Glutamatergic neuron (in vitro differentiated cells): ENCODE results near the gene SLC16A2. TPM values are rescaled to one million over a fixed set of nuclear protein-coding genes. Genes with fewer than 3 reads are reported as not detected.

Experiments
- DNase-seq: peaks from one replicate; pipeline ENCODE4 v3.0.0; 2022
- H3K27ac Mint-ChIP-seq: one replicate; pipeline ENCODE4 v1.8.0; 2020; ENCODE audit warnings: mild to moderate bottlenecking, mixed read lengths, inconsistent platforms; ENCODE audit not compliant: unreplicated experiment
- H3K27me3 Mint-ChIP-seq: one replicate; pipeline ENCODE4 v1.8.0; 2020; ENCODE audit warnings: mild to moderate bottlenecking, moderate library complexity, mixed read lengths, inconsistent platforms; ENCODE audit not compliant: unreplicated experiment
- H3K36me3 Mint-ChIP-seq: one replicate; pipeline ENCODE4 v1.8.0; 2020; ENCODE audit warnings: mild to moderate bottlenecking, mixed read lengths, inconsistent platforms; ENCODE audit not compliant: unreplicated experiment
- H3K4me1 Mint-ChIP-seq: one replicate; pipeline ENCODE4 v1.8.0; 2020; ENCODE audit warnings: mild to moderate bottlenecking, low read depth, mixed read lengths, inconsistent platforms; ENCODE audit not compliant: unreplicated experiment
- H3K4me3 Mint-ChIP-seq: one replicate; pipeline ENCODE4 v1.8.0; 2020; ENCODE audit warnings: mild to moderate bottlenecking, mixed read lengths, inconsistent platforms; ENCODE audit not compliant: unreplicated experiment
- H3K9me3 Mint-ChIP-seq: one replicate; pipeline ENCODE4 v1.8.0; 2020; ENCODE audit warnings: mild to moderate bottlenecking, moderate library complexity, mixed read lengths, inconsistent platforms; ENCODE audit not compliant: unreplicated experiment
- total RNA-seq: library from RNA; stranded (reverse); fragmentation: NEBNext Ultra II Directional; extraction: Animal tissue kit (Norgen Biotek cat#: 25700); gene quantifications from one replicate; pipeline ENCODE4 v1.2.1, GENCODE V29; 2021; ENCODE audit not compliant: unreplicated experiment
- TF ChIP-seq, protein P1 (sequence below): fragments of 200-600 bp; sonication (generic); IDR thresholded peaks from one replicate; pipeline ENCODE4 v1.5.0; 2021; ENCODE audit not compliant: partially characterized antibody, unreplicated experiment

The SLC16A2 gene
- total RNA-seq, 1 donor from 2014 or later = 28.7 TPM

DNA sequence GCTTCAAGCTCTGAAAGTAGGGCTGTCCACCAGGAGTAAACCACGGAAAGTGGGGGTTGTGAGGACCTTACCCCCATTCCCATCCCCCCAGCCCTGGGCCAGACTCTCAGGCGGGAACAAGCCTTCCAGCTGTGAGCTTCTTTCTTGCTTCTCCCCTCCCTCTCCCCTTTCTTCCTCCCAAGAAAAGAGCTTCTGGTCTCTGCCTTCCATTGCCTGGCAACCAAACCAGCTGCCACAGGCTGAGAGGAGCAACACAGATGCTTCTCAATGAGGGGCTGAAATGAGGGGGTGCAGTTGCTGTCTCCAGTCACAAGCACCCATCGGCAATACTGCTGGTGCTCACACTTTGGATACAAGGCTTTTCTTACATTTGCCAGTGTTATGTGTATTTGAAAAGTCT lies 72.5 kb downstream of the SLC16A2 start:
- Mint-ChIP-seq H3K27me3 (peaks cover 2% of the 10 kb centered on the region), H3K4me3 (no peak overlapping the region), H3K36me3 (no peaks in the 10 kb centered on the region), H3K4me1 (peaks cover 3% of the 10 kb centered on the region), H3K27ac (no peak overlapping the region), H3K9me3 (no peaks in the 10 kb centered on the region)
- no peak for DNase-seq
- TF ChIP-seq, protein P1, sequence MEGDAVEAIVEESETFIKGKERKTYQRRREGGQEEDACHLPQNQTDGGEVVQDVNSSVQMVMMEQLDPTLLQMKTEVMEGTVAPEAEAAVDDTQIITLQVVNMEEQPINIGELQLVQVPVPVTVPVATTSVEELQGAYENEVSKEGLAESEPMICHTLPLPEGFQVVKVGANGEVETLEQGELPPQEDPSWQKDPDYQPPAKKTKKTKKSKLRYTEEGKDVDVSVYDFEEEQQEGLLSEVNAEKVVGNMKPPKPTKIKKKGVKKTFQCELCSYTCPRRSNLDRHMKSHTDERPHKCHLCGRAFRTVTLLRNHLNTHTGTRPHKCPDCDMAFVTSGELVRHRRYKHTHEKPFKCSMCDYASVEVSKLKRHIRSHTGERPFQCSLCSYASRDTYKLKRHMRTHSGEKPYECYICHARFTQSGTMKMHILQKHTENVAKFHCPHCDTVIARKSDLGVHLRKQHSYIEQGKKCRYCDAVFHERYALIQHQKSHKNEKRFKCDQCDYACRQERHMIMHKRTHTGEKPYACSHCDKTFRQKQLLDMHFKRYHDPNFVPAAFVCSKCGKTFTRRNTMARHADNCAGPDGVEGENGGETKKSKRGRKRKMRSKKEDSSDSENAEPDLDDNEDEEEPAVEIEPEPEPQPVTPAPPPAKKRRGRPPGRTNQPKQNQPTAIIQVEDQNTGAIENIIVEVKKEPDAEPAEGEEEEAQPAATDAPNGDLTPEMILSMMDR = no peak

DNA sequence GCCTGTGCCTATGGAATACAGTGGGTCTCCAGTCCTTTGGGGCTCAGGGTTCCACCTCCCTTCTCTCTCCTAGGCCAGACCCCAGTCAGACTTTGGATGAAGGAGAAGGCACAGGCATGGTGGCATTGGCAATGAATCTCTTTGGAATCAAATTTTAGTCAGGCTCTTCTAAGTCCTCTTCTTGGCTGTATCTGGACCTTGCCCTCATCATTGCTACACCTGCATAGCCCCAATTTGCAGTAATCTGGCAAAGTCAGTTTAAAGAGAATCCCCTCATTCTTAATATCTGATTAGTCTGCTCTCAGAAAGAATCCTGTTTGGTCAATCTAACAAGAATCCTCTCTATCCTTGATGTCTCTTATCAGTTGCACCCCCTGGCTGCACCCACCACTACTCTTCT lies 77.6 kb downstream of the SLC16A2 start:
- H3K4me1 Mint-ChIP-seq = no peaks in the 10 kb centered on the region
- H3K9me3 Mint-ChIP-seq = peaks cover 2% of the 10 kb centered on the region
- no peak overlapping the region for H3K4me3 Mint-ChIP-seq
- TF ChIP-seq, protein P1 = no peak
- H3K27me3 Mint-ChIP-seq = peaks cover 5% of the 10 kb centered on the region
- no peaks in the 10 kb centered on the region for H3K36me3 Mint-ChIP-seq
- H3K27ac Mint-ChIP-seq = no peak overlapping the region
- DNase-seq = no peak

DNA sequence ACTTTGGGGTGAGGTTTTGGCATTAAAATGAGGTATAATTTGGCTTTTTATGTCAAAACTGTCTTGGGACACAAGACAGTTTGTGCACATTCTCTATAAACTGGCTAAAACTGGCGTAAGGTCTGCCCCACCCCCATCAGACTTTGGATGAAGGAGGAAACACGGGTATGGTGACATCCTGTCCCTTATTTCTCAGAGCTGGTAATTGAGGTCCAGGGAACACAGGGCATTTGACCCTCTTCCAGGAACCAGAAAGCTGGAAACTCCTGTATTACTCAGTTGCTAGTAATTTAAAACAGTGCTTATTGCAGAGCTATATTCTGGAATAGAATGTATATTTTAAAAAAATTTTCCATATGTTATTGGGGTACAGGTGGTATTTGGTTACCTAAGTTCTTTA lies 78.8 kb downstream of the SLC16A2 start:
- no peak for DNase-seq
- peaks cover 2% of the 10 kb centered on the region for H3K9me3 Mint-ChIP-seq
- TF ChIP-seq, protein P1 = no peak
- no peaks in the 10 kb centered on the region for H3K36me3 Mint-ChIP-seq
- H3K4me1 Mint-ChIP-seq = no peaks in the 10 kb centered on the region
- no peak overlapping the region for H3K27ac Mint-ChIP-seq
- H3K27me3 Mint-ChIP-seq = peaks cover 5% of the 10 kb centered on the region
- no peak overlapping the region for H3K4me3 Mint-ChIP-seq

DNA sequence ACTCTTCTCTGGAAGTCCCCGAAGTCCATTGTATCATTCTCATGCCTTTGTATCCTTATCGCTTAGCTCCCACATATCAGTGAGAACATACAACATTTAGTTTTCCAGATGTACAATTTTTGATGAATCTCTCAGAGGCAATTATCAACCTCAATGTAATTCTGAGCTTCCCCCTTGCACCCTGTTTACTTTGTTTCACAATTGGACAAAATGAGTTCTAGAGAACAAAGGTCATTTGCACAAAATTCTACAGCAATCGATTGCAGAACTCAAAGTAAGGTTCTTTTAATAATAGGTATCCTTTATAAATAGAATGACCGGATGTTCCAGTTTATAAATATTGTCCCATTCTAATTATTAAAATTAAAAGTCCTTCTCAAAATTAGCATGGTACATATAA lies 79.3 kb downstream of the SLC16A2 start:
- H3K36me3 Mint-ChIP-seq = no peaks in the 10 kb centered on the region
- H3K27me3 Mint-ChIP-seq = peaks cover 7% of the 10 kb centered on the region

DNA sequence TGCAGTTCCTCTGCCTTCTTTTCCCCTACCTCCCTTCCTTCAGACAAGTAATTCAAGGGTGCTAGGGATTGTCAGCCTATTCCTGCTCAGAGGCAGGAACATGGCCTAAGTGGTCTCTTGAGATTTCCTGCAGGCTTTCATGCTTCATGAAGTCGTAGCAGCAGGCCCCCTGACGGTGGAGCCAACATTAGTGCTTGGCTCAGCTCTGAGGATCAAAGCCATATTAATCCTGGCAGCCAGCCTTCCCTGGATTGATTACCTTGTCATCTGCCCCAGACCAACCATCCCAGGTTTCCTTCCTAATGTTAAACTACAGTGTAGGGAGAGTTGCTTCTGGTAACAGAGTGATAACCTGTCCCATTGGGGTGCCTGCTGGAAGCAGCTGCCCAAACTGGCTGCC lies 84.1 kb downstream of the SLC16A2 start:
- Mint-ChIP-seq H3K4me1 (peaks cover 2% of the 10 kb centered on the region), H3K9me3 (peaks cover 2% of the 10 kb centered on the region), H3K27ac (peak overlapping the region; percentile 48), H3K36me3 (no peaks in the 10 kb centered on the region), H3K4me3 (no peak overlapping the region), H3K27me3 (peaks cover 3% of the 10 kb centered on the region)
- peak; percentile 24 for DNase-seq
- TF ChIP-seq, protein P1 = no peak

More for the DNA sequence above, 79.3 kb downstream of the SLC16A2 start:
- peaks cover 2% of the 10 kb centered on the region for H3K9me3 Mint-ChIP-seq
- no peak overlapping the region for H3K4me3 Mint-ChIP-seq
- peaks cover 2% of the 10 kb centered on the region for H3K4me1 Mint-ChIP-seq
- TF ChIP-seq, protein P1 = no peak
- DNase-seq = no peak
- H3K27ac Mint-ChIP-seq = no peak overlapping the region
